ENCODE measurements around the gene MMP2. TPM values are rescaled to one million over a fixed set of nuclear protein-coding genes. Genes with fewer than 3 reads are reported as not detected.

MMP2 gene
- total RNA-seq, 1 donor from 2014 or later, result 1,246 TPM

GRCh38 chr16:55505333-55506015 lies 26.5 kb downstream of the MMP2 start:
- no peak overlapping the region for H3K4me3 Mint-ChIP-seq (ENCODE audit: unreplicated experiment)
- no peak overlapping the region for H3K27ac ChIP-seq (ENCODE audit: low read depth, low read length)
- no peak for FAIRE-seq

DNA sequence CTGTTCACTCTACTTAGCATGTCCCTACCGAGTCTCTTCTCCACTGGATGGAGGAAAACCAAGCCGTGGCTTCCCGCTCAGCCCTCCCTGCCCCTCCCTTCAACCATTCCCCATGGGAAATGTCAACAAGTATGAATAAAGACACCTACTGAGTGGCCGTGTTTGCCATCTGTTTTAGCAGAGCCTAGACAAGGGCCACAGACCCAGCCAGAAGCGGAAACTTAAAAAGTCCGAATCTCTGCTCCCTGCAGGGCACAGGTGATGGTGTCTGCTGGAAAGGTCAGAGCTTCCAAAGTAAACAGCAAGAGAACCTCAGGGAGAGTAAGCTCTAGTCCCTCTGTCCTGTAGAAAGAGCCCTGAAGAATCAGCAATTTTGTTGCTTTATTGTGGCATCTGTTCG lies 27.1 kb downstream of the MMP2 start:
- Histone ChIP-seq H3K27me3 (ENCODE audit: insufficient read depth, low read length) (no peaks in the 10 kb centered on the region), H2AFZ (ENCODE audit: low read depth, low read length) (no peak overlapping the region), H3K4me2 (ENCODE audit: low read length) (no peak overlapping the region), H3K36me3 (ENCODE audit: insufficient read depth, low read length) (peaks cover 22% of the 10 kb centered on the region), H3K79me2 (ENCODE audit: insufficient read depth, low read length) (peaks cover 22% of the 10 kb centered on the region), H4K20me1 (ENCODE audit: insufficient read depth, low read length) (no peaks in the 10 kb centered on the region), H3K4me3 (ENCODE audit: insufficient read depth, low read depth, low read length) (no peak overlapping the region), H3K9me3 (ENCODE audit: insufficient read depth, low read depth, low read length) (no peaks in the 10 kb centered on the region), H3K27ac (ENCODE audit: low read depth, low read length) (no peak overlapping the region), H3K4me1 (ENCODE audit: insufficient read depth, low read length) (peaks cover 38% of the 10 kb centered on the region), H3K9ac (ENCODE audit: low read length) (no peak overlapping the region)
- peaks cover 26% of the 10 kb centered on the region for H3K36me3 Mint-ChIP-seq (ENCODE audit: low read depth, unreplicated experiment)
- no peak for FAIRE-seq
- H3K4me3 Mint-ChIP-seq (ENCODE audit: unreplicated experiment), result no peak overlapping the region
- TF ChIP-seq EZH2 (IDR thresholded peaks at IDR 0.05; ENCODE audit: insufficient read depth, low read length), result no peak
- no peak for DNase-seq (ENCODE audit: low read depth)
- H3K4me1 Mint-ChIP-seq (ENCODE audit: low read depth, unreplicated experiment), result peaks cover 30% of the 10 kb centered on the region
- H3K27me3 Mint-ChIP-seq (ENCODE audit: low read depth, unreplicated experiment), result no peaks in the 10 kb centered on the region
- no peaks in the 10 kb centered on the region for H3K9me3 Mint-ChIP-seq (ENCODE audit: unreplicated experiment)
- H3K27ac Mint-ChIP-seq (ENCODE audit: unreplicated experiment), result no peak overlapping the region

More at GRCh38 chr16:55505333-55506015, 26.5 kb downstream of the MMP2 start:
- TF ChIP-seq, protein P1, sequence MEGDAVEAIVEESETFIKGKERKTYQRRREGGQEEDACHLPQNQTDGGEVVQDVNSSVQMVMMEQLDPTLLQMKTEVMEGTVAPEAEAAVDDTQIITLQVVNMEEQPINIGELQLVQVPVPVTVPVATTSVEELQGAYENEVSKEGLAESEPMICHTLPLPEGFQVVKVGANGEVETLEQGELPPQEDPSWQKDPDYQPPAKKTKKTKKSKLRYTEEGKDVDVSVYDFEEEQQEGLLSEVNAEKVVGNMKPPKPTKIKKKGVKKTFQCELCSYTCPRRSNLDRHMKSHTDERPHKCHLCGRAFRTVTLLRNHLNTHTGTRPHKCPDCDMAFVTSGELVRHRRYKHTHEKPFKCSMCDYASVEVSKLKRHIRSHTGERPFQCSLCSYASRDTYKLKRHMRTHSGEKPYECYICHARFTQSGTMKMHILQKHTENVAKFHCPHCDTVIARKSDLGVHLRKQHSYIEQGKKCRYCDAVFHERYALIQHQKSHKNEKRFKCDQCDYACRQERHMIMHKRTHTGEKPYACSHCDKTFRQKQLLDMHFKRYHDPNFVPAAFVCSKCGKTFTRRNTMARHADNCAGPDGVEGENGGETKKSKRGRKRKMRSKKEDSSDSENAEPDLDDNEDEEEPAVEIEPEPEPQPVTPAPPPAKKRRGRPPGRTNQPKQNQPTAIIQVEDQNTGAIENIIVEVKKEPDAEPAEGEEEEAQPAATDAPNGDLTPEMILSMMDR (IDR thresholded peaks at IDR 0.05; ENCODE audit: insufficient read depth, low read depth, low read length), result no peak
- TF ChIP-seq EZH2 (IDR thresholded peaks at IDR 0.05; ENCODE audit: insufficient read depth, low read length), result no peak
- Histone ChIP-seq H3K36me3 (ENCODE audit: insufficient read depth, low read length) (peaks cover 24% of the 10 kb centered on the region), H3K4me3 (ENCODE audit: insufficient read depth, low read depth, low read length) (no peak overlapping the region), H3K4me1 (ENCODE audit: insufficient read depth, low read length) (peaks cover 39% of the 10 kb centered on the region), H3K9ac (ENCODE audit: low read length) (no peak overlapping the region), H2AFZ (ENCODE audit: low read depth, low read length) (no peak overlapping the region), H4K20me1 (ENCODE audit: insufficient read depth, low read length) (no peaks in the 10 kb centered on the region), H3K27me3 (ENCODE audit: insufficient read depth, low read length) (no peaks in the 10 kb centered on the region), H3K79me2 (ENCODE audit: insufficient read depth, low read length) (peaks cover 15% of the 10 kb centered on the region), H3K4me2 (ENCODE audit: low read length) (no peak overlapping the region), H3K9me3 (ENCODE audit: insufficient read depth, low read depth, low read length) (no peaks in the 10 kb centered on the region)
- Mint-ChIP-seq H3K27me3 (ENCODE audit: low read depth, unreplicated experiment) (no peaks in the 10 kb centered on the region), H3K27ac (ENCODE audit: unreplicated experiment) (no peak overlapping the region), H3K4me1 (ENCODE audit: low read depth, unreplicated experiment) (peaks cover 35% of the 10 kb centered on the region), H3K36me3 (ENCODE audit: low read depth, unreplicated experiment) (peaks cover 26% of the 10 kb centered on the region), H3K9me3 (ENCODE audit: unreplicated experiment) (no peaks in the 10 kb centered on the region)
- DNase-seq (ENCODE audit: low read depth), result no peak

DNA sequence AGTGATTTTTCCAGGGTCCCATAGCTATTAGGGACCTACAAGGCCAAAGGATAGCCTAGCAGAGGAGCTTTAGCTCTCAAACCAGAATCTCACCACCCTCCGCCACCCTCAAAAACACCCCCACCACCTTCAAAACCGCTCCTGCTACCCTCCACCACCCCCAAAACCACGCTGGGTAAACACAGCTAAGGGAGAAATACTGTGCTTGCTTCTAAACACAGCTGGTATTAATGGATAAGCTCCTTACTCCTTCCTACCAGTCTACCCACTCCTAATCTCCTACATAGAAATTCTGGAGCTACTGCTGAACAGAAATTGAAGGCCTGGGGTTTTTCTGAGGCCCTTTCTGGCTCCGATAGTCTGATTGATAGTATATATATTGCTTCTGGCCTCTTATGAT lies 27.7 kb downstream of the MMP2 start:
- no peak for DNase-seq (ENCODE audit: low read depth)
- Histone ChIP-seq H3K4me2 (ENCODE audit: low read length) (no peak overlapping the region), H4K20me1 (ENCODE audit: insufficient read depth, low read length) (no peaks in the 10 kb centered on the region), H3K4me1 (ENCODE audit: insufficient read depth, low read length) (peaks cover 32% of the 10 kb centered on the region), H3K27me3 (ENCODE audit: insufficient read depth, low read length) (no peaks in the 10 kb centered on the region), H3K27ac (ENCODE audit: low read depth, low read length) (no peak overlapping the region), H3K9me3 (ENCODE audit: insufficient read depth, low read depth, low read length) (no peaks in the 10 kb centered on the region), H3K9ac (ENCODE audit: low read length) (no peak overlapping the region), H3K36me3 (ENCODE audit: insufficient read depth, low read length) (peaks cover 17% of the 10 kb centered on the region), H2AFZ (ENCODE audit: low read depth, low read length) (no peak overlapping the region), H3K79me2 (ENCODE audit: insufficient read depth, low read length) (peaks cover 28% of the 10 kb centered on the region), H3K4me3 (ENCODE audit: insufficient read depth, low read depth, low read length) (no peak overlapping the region)
- TF ChIP-seq, protein P1 (IDR thresholded peaks at IDR 0.05; ENCODE audit: insufficient read depth, low read depth, low read length), result no peak
- no peak for TF ChIP-seq EZH2 (IDR thresholded peaks at IDR 0.05; ENCODE audit: insufficient read depth, low read length)
- H3K27ac Mint-ChIP-seq (ENCODE audit: unreplicated experiment), result no peak overlapping the region
- no peaks in the 10 kb centered on the region for H3K27me3 Mint-ChIP-seq (ENCODE audit: low read depth, unreplicated experiment)
- H3K36me3 Mint-ChIP-seq (ENCODE audit: low read depth, unreplicated experiment), result peaks cover 24% of the 10 kb centered on the region
- no peaks in the 10 kb centered on the region for H3K9me3 Mint-ChIP-seq (ENCODE audit: unreplicated experiment)
- H3K4me1 Mint-ChIP-seq (ENCODE audit: low read depth, unreplicated experiment), result peaks cover 25% of the 10 kb centered on the region
- no peak overlapping the region for H3K4me3 Mint-ChIP-seq (ENCODE audit: unreplicated experiment)
- no peak for FAIRE-seq
